GM23338 (cell line): ENCODE measurements around the gene PLXNB2. TPM values are rescaled to one million over a fixed set of nuclear protein-coding genes. Genes with fewer than 3 reads are reported as not detected.

Experiments used
- ATAC-seq: fragments of 200-7000 bp; cut with Tn5 transposase; 3 replicates; pipeline ENCODE4 v1.9.1; 2020
- DNase-seq: peaks from one replicate; pipeline ENCODE4 v3.0.0-alpha.2; 2015; ENCODE audit warnings: low spot score
- H2AFZ ChIP-seq: fragments of 200-600 bp; sonication (generic); 2 replicates; pipeline ENCODE4 v1.8.0; 2016; ENCODE audit warnings: antibody characterized with exemption, mild to moderate bottlenecking, moderate library complexity
- H3F3A ChIP-seq: fragments of 200-600 bp; sonication (generic); replicated peaks from 2 replicates; pipeline ENCODE4 v1.8.0; 2017; ENCODE audit warnings: antibody characterized with exemption, mixed run types, low read depth
- H3K27ac ChIP-seq: fragments of 200-600 bp; sonication (generic); 2 replicates; pipeline ENCODE4 v1.6.1; 2016; ENCODE audit warnings: low read depth
- H3K27me3 ChIP-seq: fragments of 200-600 bp; sonication (generic); 2 replicates; pipeline ENCODE4 v1.8.0; 2016; ENCODE audit warnings: mild to moderate bottlenecking, mixed run types, moderate library complexity; ENCODE audit not compliant: insufficient read depth
- H3K36me3 ChIP-seq: fragments of 200-600 bp; sonication (generic); 2 replicates; pipeline ENCODE4 v1.8.0; 2016; ENCODE audit warnings: mild to moderate bottlenecking; ENCODE audit not compliant: insufficient read depth
- H3K4me1 ChIP-seq: fragments of 200-600 bp; sonication (generic); 2 replicates; pipeline ENCODE4 v1.8.0; 2016; ENCODE audit warnings: mild to moderate bottlenecking, moderate library complexity; ENCODE audit not compliant: insufficient read depth
- H3K4me2 ChIP-seq: fragments of 200-600 bp; sonication (generic); 2 replicates; pipeline ENCODE4 v1.7.1; 2017; ENCODE audit warnings: mixed run types
- H3K4me3 ChIP-seq: fragments of 200-600 bp; sonication (generic); 2 replicates; pipeline ENCODE4 v1.6.1; 2016; ENCODE audit warnings: mixed run types
- H3K79me2 ChIP-seq: fragments of 200-600 bp; sonication (generic); replicated peaks from 2 replicates; pipeline ENCODE4 v1.8.0; 2017; ENCODE audit warnings: mild to moderate bottlenecking; ENCODE audit not compliant: insufficient read depth
- H3K9me2 ChIP-seq: fragments of 200-600 bp; sonication (generic); 2 replicates; pipeline ENCODE4 v1.8.0; 2017; ENCODE audit not compliant: insufficient read depth
- H4K20me1 ChIP-seq: fragments of 200-600 bp; sonication (generic); replicated peaks from 2 replicates; pipeline ENCODE4 v1.8.0; 2017; ENCODE audit warnings: mild to moderate bottlenecking; ENCODE audit not compliant: insufficient read depth
- H3K27ac Mint-ChIP-seq: 2 replicates; pipeline ENCODE4 v1.8.0; 2020; ENCODE audit warnings: inconsistent platforms, mild to moderate bottlenecking, moderate library complexity, mixed read lengths
- H3K27me3 Mint-ChIP-seq: 3 replicates; pipeline ENCODE4 v1.8.0; 2022; ENCODE audit warnings: low read depth, mild to moderate bottlenecking, moderate library complexity, mixed read lengths, inconsistent platforms; ENCODE audit not compliant: insufficient read depth, poor library complexity
- H3K36me3 Mint-ChIP-seq: 3 replicates; pipeline ENCODE4 v1.8.0; 2021; ENCODE audit warnings: low read depth, mild to moderate bottlenecking, inconsistent platforms, moderate library complexity, mixed read lengths
- H3K4me1 Mint-ChIP-seq: 3 replicates; pipeline ENCODE4 v1.8.0; 2020; ENCODE audit warnings: mild to moderate bottlenecking, inconsistent platforms, mixed read lengths
- H3K4me3 Mint-ChIP-seq: 3 replicates; pipeline ENCODE4 v1.8.0; 2021; ENCODE audit warnings: moderate library complexity, mild to moderate bottlenecking, inconsistent platforms, mixed read lengths
- H3K9me3 Mint-ChIP-seq: 3 replicates; pipeline ENCODE4 v1.8.0; 2020; ENCODE audit warnings: moderate library complexity, mild to moderate bottlenecking, inconsistent platforms, mixed read lengths
- CTCF ChIP-seq, 2 experiments: fragments of 200-600 bp in 1 of 2; sonication (generic) in 1 of 2; conservative IDR thresholded peaks; 2 replicates each; pipeline versions ENCODE4 v1.5.1 to v1.6.1; 2016 to 2017; ENCODE audit warnings: antibody characterized with exemption in 2 of 2, low read depth in 2 of 2, mild to moderate bottlenecking in 2 of 2, moderate library complexity in 1 of 2
- ETS1 ChIP-seq: IDR thresholded peaks from 2 replicates; pipeline ENCODE4 v1.6.1; 2016; ENCODE audit warnings: antibody characterized with exemption
- EZH2phosphoT487 ChIP-seq: fragments of 200-600 bp; sonication (generic); IDR thresholded peaks from one replicate; pipeline ENCODE4 v1.8.1; 2018; ENCODE audit warnings: antibody characterized with exemption; ENCODE audit not compliant: unreplicated experiment
- JUNB ChIP-seq: IDR thresholded peaks from one replicate; pipeline ENCODE4 v1.6.1; 2016; ENCODE audit warnings: antibody characterized with exemption; ENCODE audit not compliant: unreplicated experiment
- NANOG ChIP-seq: IDR thresholded peaks from 2 replicates; pipeline ENCODE4 v1.6.1; 2016; ENCODE audit warnings: antibody characterized with exemption, borderline replicate concordance
- STAT1 ChIP-seq: IDR thresholded peaks from one replicate; pipeline ENCODE4 v1.6.1; 2016; ENCODE audit warnings: antibody characterized with exemption; ENCODE audit not compliant: unreplicated experiment
- ZNF114 ChIP-seq: fragments of 250-450 bp; sonication (Bioruptor Pico); IDR thresholded peaks from 2 replicates; pipeline ENCODE4 v1.5.0; 2020; ENCODE audit warnings: mild to moderate bottlenecking, moderate library complexity
- ZNF331 ChIP-seq: fragments of 250-450 bp; sonication (Bioruptor Pico); IDR thresholded peaks from 2 replicates; pipeline ENCODE4 v1.5.0; 2020; ENCODE audit warnings: low read depth, mild to moderate bottlenecking, moderate library complexity
- ZNF462 ChIP-seq: fragments of 250-450 bp; sonication (Bioruptor Pico); IDR thresholded peaks from 2 replicates; pipeline ENCODE4 v1.5.0; 2020; ENCODE audit warnings: mild to moderate bottlenecking, moderate library complexity
- polyA plus RNA-seq: library from polyadenylated mRNA; unstranded; fragments of >200 nt; fragmentation: Nextera tagmentation; extraction: Ambion mirVana; gene quantifications from 2 replicates; pipeline ENCODE4 v1.2.1, GENCODE V29; 2016
- total RNA-seq: library from RNA; depleted of rRNA; stranded (reverse); fragments of >200 nt; shearing (Covaris generic); gene quantifications from 2 replicates; pipeline ENCODE4 v1.2.3, GENCODE V29; 2014

The PLXNB2 gene
- total and polyA plus RNA-seq, 2 experiments from 2014 or later = 29.1 to 66.3 TPM

- TF ChIP-seq ETS1 = no peak
Observed at GRCh38 chr22:50243685-50244419, 63.6 kb downstream of the PLXNB2 start (continued).

- no peak overlapping the region for H3K27ac Mint-ChIP-seq
- no peaks in the 10 kb centered on the region for H3K36me3 ChIP-seq
- H3F3A ChIP-seq = peaks cover 4% of the 10 kb centered on the region; the same call in 1 of the 2 replicates
- DNase-seq = no peak
- no peak overlapping the region for H2AFZ ChIP-seq
- H3K9me2 ChIP-seq = no peaks in the 10 kb centered on the region
- H3K4me3 ChIP-seq = peak overlapping the region; percentile 99
- peaks cover 12% of the 10 kb centered on the region for H3K4me1 ChIP-seq
- H4K20me1 ChIP-seq = peaks cover 6% of the 10 kb centered on the region; the same call in 1 of the 2 replicates
- H3K4me3 Mint-ChIP-seq = peak overlapping the region; percentile 92
- TF ChIP-seq CTCF (conservative IDR thresholded peaks at IDR 0.05; ENCODE audit: low read depth in 2 of 2) (no peak), ZNF114 (CRISPR knock-in tag) (no peak), STAT1 (no peak)
- ATAC-seq = no peak
- H3K27ac ChIP-seq = no peak overlapping the region
- H3K27me3 ChIP-seq = no peaks in the 10 kb centered on the region
- H3K4me2 ChIP-seq = peak overlapping the region; percentile 97; the same call in 1 of the 2 replicates
- H3K4me1 Mint-ChIP-seq = peaks cover 18% of the 10 kb centered on the region; the same call in 2 of the 3 replicates
- H3K36me3 Mint-ChIP-seq = peaks cover 11% of the 10 kb centered on the region; the same call in 2 of the 3 replicates
- H3K9me3 Mint-ChIP-seq = no peaks in the 10 kb centered on the region
- peaks cover 40% of the 10 kb centered on the region for H3K79me2 ChIP-seq
- H3K27me3 Mint-ChIP-seq = peaks cover 8% of the 10 kb centered on the region
Observed at GRCh38 chr22:50242406-50242949, 65.0 kb downstream of the PLXNB2 start.

- peaks cover 11% of the 10 kb centered on the region for H3K36me3 Mint-ChIP-seq
- Histone ChIP-seq H4K20me1 (peaks cover 6% of the 10 kb centered on the region; the same call in 1 of the 2 replicates), H3K4me1 (peaks cover 4% of the 10 kb centered on the region), H3K4me2 (no peak overlapping the region), H2AFZ (no peak overlapping the region), H3K4me3 (no peak overlapping the region), H3K36me3 (no peaks in the 10 kb centered on the region), H3F3A (0 out of 2 replicates have a peak, but pooled peaks cover 2% of the 10 kb centered on the region), H3K27me3 (no peaks in the 10 kb centered on the region), H3K79me2 (peaks cover 48% of the 10 kb centered on the region), H3K9me2 (no peaks in the 10 kb centered on the region), H3K27ac (no peak overlapping the region)
- H3K27ac Mint-ChIP-seq = no peak overlapping the region
- peaks cover 16% of the 10 kb centered on the region for H3K4me1 Mint-ChIP-seq
- no peak for DNase-seq
- ATAC-seq = no peak
- no peak overlapping the region for H3K4me3 Mint-ChIP-seq
- peaks cover 8% of the 10 kb centered on the region for H3K27me3 Mint-ChIP-seq
- peaks cover 8% of the 10 kb centered on the region; the same call in 2 of the 3 replicates for H3K9me3 Mint-ChIP-seq
- TF ChIP-seq EZH2phosphoT487 (no peak), ZNF114 (CRISPR knock-in tag) (no peak), NANOG (no peak), ZNF331 (CRISPR knock-in tag) (no peak), ZNF462 (CRISPR knock-in tag) (no peak), STAT1 (no peak), JUNB (no peak)
Observed at GRCh38 chr22:50238755-50239154, 68.7 kb downstream of the PLXNB2 start.
